ENCODE results near the gene ADAMTS14. TPM values are rescaled to one million over a fixed set of nuclear protein-coding genes. Genes with fewer than 3 reads are reported as not detected.
A peak's percentile ranks its signal among the peaks of the same experiment; 100 is the strongest.
"Not testable (repeated sequence)": the region's sequence is repeated elsewhere in the genome, so short reads cannot be mapped to it uniquely, and the experiment has no call there.

Gene ADAMTS14, protein sequence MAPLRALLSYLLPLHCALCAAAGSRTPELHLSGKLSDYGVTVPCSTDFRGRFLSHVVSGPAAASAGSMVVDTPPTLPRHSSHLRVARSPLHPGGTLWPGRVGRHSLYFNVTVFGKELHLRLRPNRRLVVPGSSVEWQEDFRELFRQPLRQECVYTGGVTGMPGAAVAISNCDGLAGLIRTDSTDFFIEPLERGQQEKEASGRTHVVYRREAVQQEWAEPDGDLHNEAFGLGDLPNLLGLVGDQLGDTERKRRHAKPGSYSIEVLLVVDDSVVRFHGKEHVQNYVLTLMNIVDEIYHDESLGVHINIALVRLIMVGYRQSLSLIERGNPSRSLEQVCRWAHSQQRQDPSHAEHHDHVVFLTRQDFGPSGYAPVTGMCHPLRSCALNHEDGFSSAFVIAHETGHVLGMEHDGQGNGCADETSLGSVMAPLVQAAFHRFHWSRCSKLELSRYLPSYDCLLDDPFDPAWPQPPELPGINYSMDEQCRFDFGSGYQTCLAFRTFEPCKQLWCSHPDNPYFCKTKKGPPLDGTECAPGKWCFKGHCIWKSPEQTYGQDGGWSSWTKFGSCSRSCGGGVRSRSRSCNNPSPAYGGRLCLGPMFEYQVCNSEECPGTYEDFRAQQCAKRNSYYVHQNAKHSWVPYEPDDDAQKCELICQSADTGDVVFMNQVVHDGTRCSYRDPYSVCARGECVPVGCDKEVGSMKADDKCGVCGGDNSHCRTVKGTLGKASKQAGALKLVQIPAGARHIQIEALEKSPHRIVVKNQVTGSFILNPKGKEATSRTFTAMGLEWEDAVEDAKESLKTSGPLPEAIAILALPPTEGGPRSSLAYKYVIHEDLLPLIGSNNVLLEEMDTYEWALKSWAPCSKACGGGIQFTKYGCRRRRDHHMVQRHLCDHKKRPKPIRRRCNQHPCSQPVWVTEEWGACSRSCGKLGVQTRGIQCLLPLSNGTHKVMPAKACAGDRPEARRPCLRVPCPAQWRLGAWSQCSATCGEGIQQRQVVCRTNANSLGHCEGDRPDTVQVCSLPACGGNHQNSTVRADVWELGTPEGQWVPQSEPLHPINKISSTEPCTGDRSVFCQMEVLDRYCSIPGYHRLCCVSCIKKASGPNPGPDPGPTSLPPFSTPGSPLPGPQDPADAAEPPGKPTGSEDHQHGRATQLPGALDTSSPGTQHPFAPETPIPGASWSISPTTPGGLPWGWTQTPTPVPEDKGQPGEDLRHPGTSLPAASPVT
- not detected in 2 replicates for total RNA-seq

DNA sequence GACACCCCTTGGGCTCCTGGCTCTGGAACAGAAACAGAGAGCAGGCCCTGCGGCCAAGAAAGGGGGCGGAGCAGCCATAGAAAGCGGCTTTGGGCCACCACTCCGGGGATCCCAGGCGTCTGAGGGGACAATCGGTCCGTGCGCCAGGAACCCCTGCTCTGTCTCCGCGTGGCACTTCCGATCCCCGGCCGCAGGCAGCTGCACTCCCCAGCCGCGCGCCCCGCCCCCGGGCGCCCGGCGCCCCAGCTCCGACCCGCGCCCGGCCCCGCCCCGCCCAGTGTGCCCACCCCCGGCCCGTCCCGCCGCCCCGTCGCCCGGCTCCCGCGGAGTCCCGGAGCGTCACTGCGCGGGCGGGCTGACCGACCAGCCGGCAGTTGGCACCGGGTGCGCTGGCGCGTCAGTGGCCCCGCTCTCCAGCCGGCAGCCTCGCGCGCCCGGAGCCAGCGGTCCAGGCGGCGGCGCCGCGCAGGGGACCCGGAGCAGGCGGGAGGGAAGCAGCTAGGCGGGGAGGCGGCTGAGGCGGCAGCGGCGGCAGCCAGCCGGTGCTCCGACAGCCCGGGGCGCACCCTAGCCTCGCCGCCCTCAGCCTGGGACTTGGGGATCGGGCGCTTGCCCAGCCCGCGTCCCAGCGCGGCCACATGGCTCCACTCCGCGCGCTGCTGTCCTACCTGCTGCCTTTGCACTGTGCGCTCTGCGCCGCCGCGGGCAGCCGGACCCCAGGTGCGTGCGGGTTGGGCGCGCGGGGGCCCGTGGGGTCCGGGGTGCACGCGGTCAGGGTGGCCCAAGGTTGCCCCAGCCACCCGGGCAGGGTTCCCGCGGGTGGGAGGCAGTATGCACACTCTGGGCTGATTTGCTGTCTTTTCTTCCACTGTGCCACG is at the start of gene ADAMTS14:
ADAMTS14 (plus strand) TSS at position 342 of the 878 bp plus-strand sequence; CDS start at position 639, 297 bp downstream.
- DNase-seq (ENCODE audit: low read depth in 2 of 2) = peak; percentile 23 to 36

DNA sequence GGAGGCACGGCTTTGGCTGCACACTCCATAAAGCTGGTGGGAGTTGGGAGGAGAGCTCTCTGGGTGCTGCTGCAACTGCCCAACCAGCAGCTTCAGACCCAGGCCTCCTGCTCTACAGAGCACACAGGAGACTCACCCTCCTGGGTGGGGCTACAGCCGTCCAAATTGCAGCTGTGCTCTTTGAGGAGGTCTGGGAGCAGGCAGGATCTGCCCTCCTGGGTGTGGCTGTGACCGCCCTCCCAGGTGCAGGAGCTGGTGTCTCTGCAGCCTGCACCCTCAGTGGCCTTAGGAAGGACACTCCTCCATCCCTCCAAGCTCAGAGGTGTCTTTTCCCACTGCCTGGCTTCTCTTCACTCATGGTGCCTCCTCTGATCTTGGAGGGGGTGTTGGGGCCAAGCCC is 49.8 kb upstream of the ADAMTS14 start:
- DNase-seq (ENCODE audit: low read depth in 2 of 2) = no peak

DNA sequence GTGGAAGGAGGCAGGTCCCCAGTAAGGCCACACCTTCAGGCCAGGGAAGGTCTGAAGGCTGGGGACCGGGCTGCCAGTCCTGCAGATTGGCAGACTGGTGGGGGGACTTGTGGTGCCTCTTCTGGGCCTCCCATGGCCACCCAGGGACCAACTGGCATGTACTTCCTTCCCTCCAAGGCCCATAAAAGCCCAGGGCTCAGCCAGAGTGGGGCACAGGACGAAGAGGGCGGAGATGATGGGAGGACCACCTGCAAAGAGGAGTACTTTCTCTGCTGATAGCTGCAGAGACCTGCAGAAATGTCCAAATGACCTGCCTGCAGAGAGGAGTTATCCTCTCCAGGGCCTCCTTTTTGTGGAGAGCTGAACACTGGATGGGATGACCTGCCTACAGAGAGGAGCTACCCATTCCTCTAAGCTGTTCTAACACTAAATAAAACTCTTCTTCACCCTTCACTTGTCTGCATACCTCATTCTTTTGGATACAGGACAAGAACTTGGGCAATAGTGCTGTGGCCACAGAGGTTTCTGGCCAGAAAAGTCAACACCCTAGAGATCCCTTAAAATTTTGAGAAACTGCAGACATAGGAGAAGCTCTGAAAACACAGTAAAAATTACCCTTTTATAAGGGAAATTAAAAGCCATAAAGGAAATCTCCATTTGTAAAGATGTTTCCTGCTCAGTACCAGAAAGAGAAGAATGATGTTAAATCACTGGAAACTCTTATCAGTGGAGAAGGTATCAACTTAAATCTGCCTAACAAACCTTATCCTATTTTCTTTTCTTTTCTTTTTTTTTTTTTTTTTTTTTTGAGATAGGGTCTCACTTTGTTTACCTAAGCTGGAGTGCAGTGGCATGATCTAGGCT is 49.1 kb upstream of the ADAMTS14 start:
- no peak for DNase-seq (ENCODE audit: low read depth in 2 of 2)

DNA sequence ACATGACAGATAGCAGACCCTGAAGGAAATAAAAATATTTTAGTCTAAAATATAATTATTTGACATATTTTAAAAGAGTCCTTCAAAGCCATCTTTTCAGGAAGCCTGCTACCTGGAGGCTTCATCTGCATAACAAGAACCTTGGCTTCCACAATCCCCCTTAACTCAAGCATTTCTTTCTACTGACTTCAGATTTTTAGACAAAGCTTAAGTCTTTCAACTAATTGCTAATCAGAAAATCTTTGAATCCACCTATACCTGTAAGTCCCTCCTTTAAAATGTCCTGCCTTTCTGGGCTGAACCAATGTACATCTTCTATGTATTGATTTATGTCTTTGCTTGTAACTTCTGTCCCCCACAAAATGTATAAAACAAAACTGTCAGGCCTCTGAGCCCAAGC is 46.2 kb upstream of the ADAMTS14 start:
- no peak for DNase-seq (ENCODE audit: low read depth in 2 of 2)

DNA sequence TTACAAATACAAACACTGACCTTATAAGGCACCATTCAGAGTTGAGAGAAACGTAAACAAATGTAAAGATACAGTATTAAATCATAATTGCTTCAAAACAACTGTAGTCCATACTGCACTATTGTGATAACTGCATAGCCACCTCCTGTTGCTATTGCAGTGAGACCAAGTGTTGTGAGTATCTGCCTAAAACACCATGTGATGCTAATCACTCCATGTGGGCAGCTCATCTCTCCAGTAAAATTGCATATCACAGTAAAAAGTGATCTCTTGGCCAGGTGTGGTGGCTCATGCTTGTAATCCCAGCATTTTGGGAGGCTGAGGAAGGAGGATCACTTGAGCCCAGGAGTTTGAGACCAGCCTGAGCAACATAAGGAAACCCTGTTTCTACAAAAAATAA is 43.0 kb upstream of the ADAMTS14 start:
- no peak for DNase-seq (ENCODE audit: low read depth in 2 of 2)

DNA sequence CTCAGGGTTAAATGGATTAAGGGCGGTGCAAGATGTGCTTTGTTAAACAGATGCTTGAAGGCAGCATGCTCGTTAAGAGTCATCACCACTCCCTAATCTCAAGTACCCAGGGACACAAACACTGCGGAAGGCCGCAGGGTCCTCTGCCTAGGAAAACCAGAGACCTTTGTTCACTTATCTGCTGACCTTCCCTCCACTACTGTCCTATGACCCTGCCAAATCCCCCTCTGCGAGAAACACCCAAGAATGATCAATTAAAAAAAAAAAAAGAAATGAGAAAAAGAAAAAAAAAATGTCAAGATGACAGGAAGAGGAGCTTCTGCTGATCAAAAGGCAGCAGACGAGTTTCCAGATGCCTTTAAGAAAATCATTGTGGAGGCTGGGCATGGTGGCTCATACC is 40.6 kb upstream of the ADAMTS14 start:
- not testable (repeated sequence) for DNase-seq (ENCODE audit: low read depth in 2 of 2)

DNA sequence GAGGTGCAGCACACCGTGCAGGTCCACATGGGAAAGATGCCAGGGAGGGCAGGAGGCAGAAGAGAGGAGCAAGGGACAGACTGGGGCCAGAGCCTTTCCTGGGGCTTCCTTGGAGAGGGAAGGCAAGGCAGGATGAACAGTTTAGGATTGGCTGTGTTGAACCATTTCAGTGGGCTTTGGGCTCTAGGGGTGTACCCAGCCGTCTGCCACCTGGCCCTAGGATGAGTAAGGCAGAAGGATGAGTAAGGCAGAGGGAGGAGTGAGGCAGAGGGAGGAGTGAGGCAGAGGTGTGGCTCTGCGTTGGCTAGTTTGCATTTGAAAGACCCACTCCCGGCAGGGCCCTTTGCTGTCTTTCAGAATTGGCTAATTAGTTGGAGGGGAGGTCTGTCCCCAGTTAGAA is 38.3 kb upstream of the ADAMTS14 start:
- no peak for DNase-seq (ENCODE audit: low read depth in 2 of 2)

DNA sequence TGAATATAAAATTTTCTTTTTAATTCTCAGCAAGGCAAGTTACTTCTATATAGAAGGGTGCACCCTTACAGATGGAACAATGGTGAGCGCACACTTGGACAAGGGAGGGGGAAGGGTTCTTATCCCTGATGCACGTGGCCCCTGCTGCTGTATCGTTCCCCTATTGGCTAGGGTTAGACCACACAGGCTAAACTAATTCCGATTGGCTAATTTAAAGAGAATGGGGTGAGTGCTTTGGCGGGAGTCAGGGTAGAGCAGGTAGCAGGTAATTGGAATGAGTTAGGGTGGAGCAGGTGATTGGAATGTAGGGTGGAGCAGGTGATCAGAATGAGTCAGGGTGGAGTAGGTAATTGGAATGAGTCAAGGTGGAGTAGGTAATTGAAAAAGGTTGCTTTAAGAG is 37.8 kb upstream of the ADAMTS14 start:
- not testable (repeated sequence) for DNase-seq (ENCODE audit: low read depth in 2 of 2)

DNA sequence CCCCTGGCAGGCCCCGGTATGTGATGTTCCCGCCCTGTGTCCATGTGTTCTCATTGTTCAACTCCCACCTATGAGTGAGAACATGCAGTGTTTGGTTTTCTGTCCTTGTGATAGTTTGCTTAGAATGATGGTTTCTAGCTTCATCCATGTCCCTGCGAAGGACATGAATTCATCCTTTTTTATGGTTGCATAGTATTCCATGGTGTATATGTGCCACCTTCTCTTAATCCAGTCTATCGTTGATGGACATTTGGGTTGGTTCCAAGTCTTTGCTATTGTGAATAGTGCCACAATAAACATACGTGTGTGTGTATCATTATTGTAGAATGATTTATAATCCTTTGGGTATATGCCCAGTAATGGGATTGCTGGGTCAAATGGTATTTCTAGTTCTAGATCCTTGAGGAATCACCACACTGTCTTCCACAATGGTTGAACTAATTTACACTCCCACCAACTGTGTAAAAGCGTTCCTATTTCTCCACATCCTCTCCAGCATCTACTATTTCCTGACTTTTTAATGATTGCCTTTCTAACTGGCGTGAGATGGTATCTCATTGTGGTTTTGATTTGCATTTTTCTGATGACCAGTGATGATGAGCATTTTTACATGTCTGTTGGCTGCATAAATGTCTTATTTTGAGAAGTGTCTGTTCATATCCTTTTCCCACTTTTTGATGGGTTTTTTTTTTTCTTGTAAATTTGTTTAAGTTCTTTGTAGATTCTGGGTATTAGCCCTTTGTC is 32.5 kb upstream of the ADAMTS14 start:
- not testable (repeated sequence) for DNase-seq (ENCODE audit: low read depth in 2 of 2)

DNA sequence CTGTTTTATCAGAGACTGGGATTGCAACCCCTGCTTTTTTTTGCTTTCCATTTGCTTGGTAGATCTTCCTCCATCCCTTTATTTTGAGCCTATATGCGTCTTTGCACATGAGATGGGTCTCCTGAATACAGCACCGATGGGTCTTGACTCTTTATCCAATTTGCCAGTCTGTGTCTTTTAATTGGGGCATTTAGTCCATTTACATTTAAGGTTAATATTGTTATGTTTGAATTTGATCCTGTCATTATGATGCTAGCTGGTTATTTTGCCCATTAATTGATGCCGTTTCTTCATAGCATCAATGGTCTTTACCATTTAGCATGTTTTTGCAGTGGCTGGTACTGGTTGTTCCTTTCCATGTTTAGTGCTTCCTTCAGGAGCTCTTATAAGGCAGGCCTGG is 29.0 kb upstream of the ADAMTS14 start:
- not testable (repeated sequence) for DNase-seq (ENCODE audit: low read depth in 2 of 2)

DNA sequence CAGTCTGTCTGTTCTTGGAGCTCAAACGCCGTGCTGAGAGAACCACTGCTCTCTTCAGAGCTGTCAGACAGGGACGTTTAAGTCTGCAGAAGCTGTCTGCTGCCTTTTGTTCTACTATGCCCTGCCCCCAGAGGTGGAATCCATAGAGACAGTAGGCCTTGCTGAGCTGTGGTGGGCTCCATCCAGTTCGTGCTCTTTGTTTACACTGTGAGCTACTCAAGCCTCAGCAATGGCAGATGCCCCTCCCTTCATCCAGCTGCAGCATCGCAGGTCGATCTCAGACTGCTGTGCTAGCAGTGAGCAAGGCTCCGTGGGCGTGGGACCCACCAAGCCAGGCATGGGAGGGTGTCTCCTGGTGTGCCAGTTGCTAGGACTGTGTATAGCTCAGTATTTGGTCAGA is 27.3 kb upstream of the ADAMTS14 start:
- DNase-seq (ENCODE audit: low read depth in 2 of 2) = not testable (repeated sequence)

DNA sequence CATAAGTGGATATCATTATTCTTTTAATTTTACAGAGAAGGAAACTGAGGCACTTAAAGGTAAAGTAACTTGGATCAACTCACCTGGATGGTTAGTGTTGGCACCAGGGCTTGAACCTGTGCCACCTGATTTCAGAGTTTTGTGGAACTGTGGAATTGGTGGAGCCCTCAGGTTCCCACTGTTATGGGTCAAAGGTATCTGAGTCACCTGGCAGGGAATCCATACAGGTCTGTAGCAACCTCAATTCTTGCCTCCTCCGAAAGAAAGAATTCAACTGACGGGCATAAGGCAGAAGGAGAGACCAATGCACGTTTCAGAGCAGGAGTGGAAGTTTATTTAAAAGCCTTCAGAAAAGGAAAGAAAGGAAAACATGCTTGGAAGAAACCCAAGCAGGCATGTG is 25.2 kb upstream of the ADAMTS14 start:
- DNase-seq (ENCODE audit: low read depth in 2 of 2) = no peak

DNA sequence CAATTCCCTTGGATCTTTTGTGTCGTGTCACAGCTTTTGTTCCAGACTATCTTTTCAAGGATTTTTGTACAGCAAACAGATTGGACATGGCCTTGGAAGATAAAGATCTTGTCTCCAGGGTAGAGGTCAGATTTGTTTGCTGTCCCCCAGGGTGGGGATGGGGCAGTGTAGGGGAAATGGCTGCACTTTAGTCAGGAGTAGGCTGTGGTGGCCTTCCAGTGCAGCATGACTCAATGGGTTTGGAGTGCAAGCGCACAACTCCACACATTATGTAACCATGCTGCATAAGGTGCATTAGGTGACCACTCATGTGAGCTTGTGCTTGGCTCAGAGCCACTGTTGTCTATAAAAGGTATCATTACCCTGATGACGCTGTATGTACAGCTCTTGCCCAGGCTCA is 23.9 kb upstream of the ADAMTS14 start:
- no peak for DNase-seq (ENCODE audit: low read depth in 2 of 2)

DNA sequence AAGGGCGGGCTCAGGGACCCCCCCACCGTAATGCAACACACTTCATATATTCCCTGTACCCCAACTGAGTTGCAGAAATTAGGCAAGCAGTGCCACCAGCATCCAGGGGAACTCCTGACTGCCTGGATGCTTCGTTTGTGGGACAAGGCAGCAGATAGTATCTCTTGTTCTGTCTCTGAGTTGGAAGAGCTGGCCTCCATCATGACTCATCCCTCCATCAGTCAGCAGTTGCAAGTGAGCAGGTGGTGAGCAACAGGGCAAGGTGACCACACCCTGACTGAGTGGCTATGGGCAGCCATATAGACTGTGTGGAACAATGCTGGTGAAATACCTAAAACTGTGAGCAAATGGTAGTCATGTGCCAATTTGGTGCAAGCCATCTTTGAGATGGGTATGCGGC is 22.8 kb upstream of the ADAMTS14 start:
- DNase-seq (ENCODE audit: low read depth in 2 of 2) = peak in 1 of 2 donors; percentile 48

DNA sequence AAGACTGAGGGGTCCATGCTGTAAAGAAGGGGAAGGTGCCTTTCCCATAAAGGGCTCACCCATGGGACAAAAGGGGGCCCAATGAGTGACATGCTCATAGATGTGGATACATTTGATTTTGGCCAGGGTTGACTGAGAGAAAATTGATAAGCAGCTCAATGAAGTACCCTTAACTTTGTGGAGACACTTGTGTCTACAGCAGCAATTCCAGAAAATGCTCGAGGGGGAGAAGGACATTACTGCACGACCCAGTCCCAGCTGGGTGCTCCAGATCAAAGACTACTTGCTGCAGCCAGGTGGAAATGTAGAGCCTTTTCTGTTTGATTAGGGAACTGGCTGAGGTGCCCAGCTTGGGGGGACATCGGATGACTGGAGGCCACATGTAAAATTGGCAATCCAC is 22.2 kb upstream of the ADAMTS14 start:
- DNase-seq (ENCODE audit: low read depth in 2 of 2) = no peak

DNA sequence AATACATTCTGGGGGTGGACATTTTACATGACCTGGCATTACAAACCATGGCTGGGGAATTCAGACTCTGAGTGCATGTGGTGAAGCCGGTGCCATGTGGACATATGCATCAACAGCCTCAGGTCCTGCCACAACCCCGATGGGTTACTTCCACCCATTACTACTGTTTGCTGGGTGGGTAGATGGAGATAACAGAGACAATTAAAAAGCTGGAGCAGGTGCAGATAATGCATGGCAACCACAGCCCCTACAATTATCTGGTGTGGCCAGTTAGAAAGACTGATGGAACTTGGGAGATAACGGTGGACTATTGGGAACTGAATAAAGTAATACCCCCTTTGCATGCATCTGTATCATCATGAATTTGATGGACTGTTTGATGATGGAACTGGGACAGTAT is 21.6 kb upstream of the ADAMTS14 start:
- DNase-seq (ENCODE audit: low read depth in 2 of 2) = no peak

DNA sequence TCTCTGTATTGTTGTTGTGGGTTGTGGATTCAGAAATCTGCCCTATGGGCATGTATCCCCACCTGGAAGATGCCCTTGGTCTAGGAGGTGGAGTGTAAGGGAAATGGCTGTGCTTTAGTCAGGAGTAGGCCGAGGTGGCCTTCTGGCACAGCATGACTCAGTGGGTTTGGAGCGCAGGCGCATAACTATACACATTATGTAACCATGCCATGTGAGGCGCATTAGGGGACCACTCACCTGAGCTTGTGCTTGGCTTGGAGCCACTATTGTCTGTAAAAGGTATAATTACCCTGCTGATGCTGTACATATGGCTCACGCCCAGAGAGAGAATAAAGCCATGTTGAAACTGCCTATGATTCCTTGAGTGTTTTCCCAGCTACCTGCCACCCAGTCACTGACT is 20.6 kb upstream of the ADAMTS14 start:
- DNase-seq (ENCODE audit: low read depth in 2 of 2) = no peak

DNA sequence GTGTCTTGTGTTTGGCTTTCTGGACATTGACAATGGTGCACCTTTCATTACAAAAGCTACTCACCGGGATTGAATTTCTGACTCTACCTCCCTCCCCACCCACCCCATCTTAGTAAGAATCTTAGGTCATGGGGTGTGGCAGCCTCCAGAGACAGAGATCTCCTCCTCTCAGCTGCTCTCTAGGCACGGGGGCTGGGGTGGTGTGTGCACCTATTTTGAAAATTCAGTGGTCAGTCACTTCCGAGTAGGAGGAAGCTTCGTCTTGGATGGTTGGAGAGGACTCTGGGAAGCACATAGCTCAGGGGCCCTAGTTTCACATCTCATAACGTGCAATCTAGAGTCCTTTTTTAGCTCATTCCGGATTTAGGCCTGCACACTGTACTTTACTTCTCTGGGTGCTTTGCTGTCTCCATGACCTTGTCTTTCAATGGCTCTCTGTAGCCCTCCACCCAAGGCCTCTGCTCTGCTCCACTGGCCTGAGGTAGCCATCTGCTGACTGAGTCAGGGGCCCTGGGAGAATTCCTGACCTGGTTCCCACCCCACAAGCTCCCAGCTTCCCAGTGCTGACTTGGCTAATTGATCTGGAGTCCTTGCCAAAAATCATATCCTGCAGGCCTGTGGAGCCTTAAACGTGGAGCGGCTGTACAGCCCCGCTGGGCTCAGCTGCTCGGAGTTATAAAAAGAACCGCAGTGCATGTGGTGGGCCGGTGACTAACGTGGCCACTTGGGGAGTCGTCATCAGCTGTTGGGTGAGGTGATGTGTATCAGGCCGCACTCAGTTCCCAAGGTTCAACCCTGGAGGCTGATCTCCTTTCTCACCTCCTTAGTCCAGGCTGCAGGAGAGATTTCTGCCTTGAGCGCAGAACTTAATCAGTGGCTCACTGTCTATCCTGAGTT is 19.3 kb upstream of the ADAMTS14 start:
- DNase-seq (ENCODE audit: low read depth in 2 of 2) = peak; percentile 48 to 88

Measured in lung microvascular endothelial cell (primary cell).